Keratinocyte (primary cell): ENCODE results near the gene FBLN1. TPM values are rescaled to one million over a fixed set of nuclear protein-coding genes. Genes with fewer than 3 reads are reported as not detected.

Experiments
- DNase-seq: peaks from one replicate; pipeline ENCODE4 v3.0.0-alpha.2; 2011; ENCODE audit warnings: low read depth, missing footprints, low spot score
- FAIRE-seq: peaks from 2 replicates; lab custom pipeline; 2011; peaks lifted over from hg19 to GRCh38; lab: Jason Lieb, UNC
- H2AFZ ChIP-seq: 2 replicates; pipeline ENCODE4 v1.6.0; 2012; ENCODE audit warnings: low read length, control low read depth, inconsistent platforms; ENCODE audit not compliant: control insufficient read depth
- H3K27ac ChIP-seq: 2 replicates; pipeline ENCODE4 v1.5.1; 2011; ENCODE audit warnings: low read length; ENCODE audit not compliant: control insufficient read depth, insufficient read depth
- H3K27me3 ChIP-seq: 3 replicates; pipeline ENCODE4 v1.6.0; 2011; ENCODE audit warnings: low read length; ENCODE audit not compliant: control insufficient read depth, insufficient read depth; ENCODE audit errors: extremely low read depth
- H3K36me3 ChIP-seq, 2 experiments: 2 replicates in 1 of 2; 3 replicates in 1 of 2; pipeline ENCODE4 v1.5.1; 2011; ENCODE audit warnings: low read length in 2 of 2, mild to moderate bottlenecking in 1 of 2; ENCODE audit not compliant: control insufficient read depth in 2 of 2, insufficient read depth in 2 of 2; ENCODE audit errors: extremely low read depth in 1 of 2
- H3K4me1 ChIP-seq: 3 replicates; pipeline ENCODE4 v1.5.1; 2011; ENCODE audit warnings: low read length; ENCODE audit not compliant: control insufficient read depth, insufficient read depth; ENCODE audit errors: extremely low read depth
- H3K4me2 ChIP-seq: 3 replicates; pipeline ENCODE4 v1.6.0; 2011; ENCODE audit warnings: low read depth, low read length; ENCODE audit not compliant: control insufficient read depth, insufficient read depth; ENCODE audit errors: extremely low read depth
- H3K4me3 ChIP-seq, 3 experiments: fragments of 200-600 bp in 1 of 3; sonication (generic) in 1 of 3; 2 replicates in 2 of 3; 3 replicates in 1 of 3; pipeline ENCODE4 v1.5.1; 2011 to 2016; ENCODE audit warnings: low read length in 3 of 3, mild to moderate bottlenecking in 3 of 3, control low read depth in 2 of 3, inconsistent platforms in 1 of 3, low read depth in 1 of 3, mixed read lengths in 1 of 3, mixed run types in 1 of 3, moderate library complexity in 1 of 3; ENCODE audit not compliant: control insufficient read depth in 2 of 3, insufficient read depth in 2 of 3; ENCODE audit errors: extremely low read depth in 1 of 3
- H3K79me2 ChIP-seq: 2 replicates; pipeline ENCODE4 v1.6.0; 2012; ENCODE audit warnings: low read length; ENCODE audit not compliant: control insufficient read depth, insufficient read depth
- H3K9ac ChIP-seq: 3 replicates; pipeline ENCODE4 v1.6.0; 2011; ENCODE audit warnings: low read length; ENCODE audit not compliant: control insufficient read depth, insufficient read depth; ENCODE audit errors: extremely low read depth
- H3K9me1 ChIP-seq: 3 replicates; pipeline ENCODE4 v1.6.0; 2011; ENCODE audit warnings: low read length; ENCODE audit not compliant: control insufficient read depth, insufficient read depth; ENCODE audit errors: extremely low read depth
- H3K9me3 ChIP-seq: 2 replicates; pipeline ENCODE4 v1.5.1; 2012; ENCODE audit warnings: low read depth, low read length; ENCODE audit not compliant: control insufficient read depth
- H4K20me1 ChIP-seq: 3 replicates; pipeline ENCODE4 v1.6.0; 2011; ENCODE audit warnings: low read length; ENCODE audit not compliant: control insufficient read depth, insufficient read depth; ENCODE audit errors: extremely low read depth
- CTCF ChIP-seq, 3 experiments: IDR thresholded peaks in 1 of 3; conservative IDR thresholded peaks in 1 of 3; optimal IDR thresholded peaks in 1 of 3; 2 replicates in 2 of 3; 3 replicates in 1 of 3; pipeline versions ENCODE3 to v1.5.1; 2011; ENCODE audit warnings: low read length in 3 of 3, mild to moderate bottlenecking in 3 of 3, moderate library complexity in 2 of 3, control low read depth in 1 of 3, inconsistent platforms in 1 of 3; ENCODE audit not compliant: insufficient read depth in 2 of 3; ENCODE audit errors: extremely low read depth in 1 of 3
- EZH2 ChIP-seq: IDR thresholded peaks from one replicate; pipeline ENCODE4 v1.6.1; 2012; ENCODE audit warnings: inconsistent platforms, mild to moderate bottlenecking, low read length, moderate library complexity
- dilution Hi-C: fragments of 300-500 bp; cut with MboI; formaldehyde crosslinking; loops from one replicate; pipeline ENCODE4 v1.7.0; 2020; ENCODE audit warnings: low sequenced_read_pairs; ENCODE audit not compliant: extremely low pct_ligation_motif_present
- polyA plus RNA-seq, 5 experiments: library from polyadenylated mRNA; depleted of rRNA in 3 of 5; stranded (reverse) in 3 of 5; stranded (forward) in 1 of 5; unstranded in 1 of 5; fragments of >200 nt; gene quantifications; 1 replicate in 1 of 5; 2 replicates in 3 of 5; 3 replicates in 1 of 5; pipeline versions ENCODE4 v1.2.1 to v1.2.3, GENCODE V29; 2011 to 2012; ENCODE audit warnings: missing spikeins in 2 of 5, low read depth in 1 of 5, low replicate concordance in 1 of 5

The FBLN1 gene
- polyA plus RNA-seq, 1 donor (not counting 4 experiments of a cell fraction or from before 2014, with no cell fraction given), result 13.7 TPM

DNA sequence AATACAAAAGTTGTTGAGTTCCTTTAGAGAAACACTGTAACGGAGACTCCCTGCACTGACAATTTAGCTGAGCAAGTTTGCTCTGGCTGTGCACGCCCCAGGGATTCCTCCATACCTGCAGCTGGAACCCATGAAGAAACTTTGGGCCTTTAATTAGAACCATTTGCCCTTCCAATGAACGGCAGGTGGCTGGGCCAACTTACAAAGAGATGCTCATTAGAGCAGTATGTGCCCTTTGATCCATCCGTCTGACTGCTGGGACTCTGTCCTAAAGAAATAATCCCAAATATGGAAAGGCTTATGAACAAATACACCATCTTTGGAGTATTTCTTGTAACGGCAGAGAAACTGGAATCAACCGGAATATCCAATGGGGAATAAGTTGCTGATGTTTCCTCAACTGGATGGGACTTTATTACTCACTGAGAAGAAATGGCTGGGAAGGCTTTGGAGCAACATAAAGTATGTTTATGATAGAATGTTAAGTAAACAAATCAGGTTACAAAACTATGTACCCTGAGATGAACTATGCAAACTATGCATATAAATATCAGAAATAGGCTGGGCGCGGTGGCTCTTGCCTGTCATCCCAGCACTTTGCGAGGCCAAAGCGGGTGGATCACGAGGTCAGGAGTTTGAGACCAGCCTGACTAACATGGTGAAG, 24.4 kb upstream of the FBLN1 start:
- Histone ChIP-seq H3K79me2 (no peaks in the 10 kb centered on the region), H3K36me3 (no peaks in the 10 kb centered on the region), H3K27ac (no peak overlapping the region), H3K4me3 (no peak overlapping the region), H3K9ac (no peak overlapping the region), H3K4me2 (no peak overlapping the region), H2AFZ (no peak overlapping the region), H3K9me1 (no peaks in the 10 kb centered on the region), H3K27me3 (no peaks in the 10 kb centered on the region), H3K9me3 (no peaks in the 10 kb centered on the region), H4K20me1 (no peaks in the 10 kb centered on the region), H3K4me1 (no peaks in the 10 kb centered on the region)
- TF ChIP-seq CTCF (optimal IDR thresholded peaks at IDR 0.05 in 1 of 3, IDR thresholded peaks at IDR 0.05 in 1 of 3, conservative IDR thresholded peaks at IDR 0.05 in 1 of 3; ENCODE audit: extremely low read depth in 1 of 3, insufficient read depth in 2 of 3, low read length in 3 of 3), result no peak
- TF ChIP-seq EZH2, result no peak
- no peak for DNase-seq
- dilution Hi-C loops, result no loop called here
- FAIRE-seq, result no peak

GRCh38 chr22:45480717-45481116, 22.0 kb upstream of the FBLN1 start:
- H3K9ac ChIP-seq, result no peak overlapping the region
- dilution Hi-C loops, result no loop called here
- no peak overlapping the region for H2AFZ ChIP-seq
- TF ChIP-seq EZH2, result no peak
- no peak for TF ChIP-seq CTCF (optimal IDR thresholded peaks at IDR 0.05 in 1 of 3, IDR thresholded peaks at IDR 0.05 in 1 of 3, conservative IDR thresholded peaks at IDR 0.05 in 1 of 3; ENCODE audit: extremely low read depth in 1 of 3, insufficient read depth in 2 of 3, low read length in 3 of 3)
- no peaks in the 10 kb centered on the region for H3K4me1 ChIP-seq
- H4K20me1 ChIP-seq, result no peaks in the 10 kb centered on the region
- no peak overlapping the region for H3K4me3 ChIP-seq
- H3K36me3 ChIP-seq, result no peaks in the 10 kb centered on the region
- no peak overlapping the region for H3K4me2 ChIP-seq
- H3K79me2 ChIP-seq, result no peaks in the 10 kb centered on the region
- H3K27me3 ChIP-seq, result no peaks in the 10 kb centered on the region
- DNase-seq (no peak), FAIRE-seq (no peak)
- no peaks in the 10 kb centered on the region for H3K9me1 ChIP-seq
- H3K27ac ChIP-seq, result no peak overlapping the region
- no peaks in the 10 kb centered on the region for H3K9me3 ChIP-seq
